Measurements from ENCODE around the gene ADCYAP1. TPM values are rescaled to one million over a fixed set of nuclear protein-coding genes. Genes with fewer than 3 reads are reported as not detected.

ADCYAP1 gene
- total RNA-seq, 2 experiments from 2014 or later = not detected

DNA sequence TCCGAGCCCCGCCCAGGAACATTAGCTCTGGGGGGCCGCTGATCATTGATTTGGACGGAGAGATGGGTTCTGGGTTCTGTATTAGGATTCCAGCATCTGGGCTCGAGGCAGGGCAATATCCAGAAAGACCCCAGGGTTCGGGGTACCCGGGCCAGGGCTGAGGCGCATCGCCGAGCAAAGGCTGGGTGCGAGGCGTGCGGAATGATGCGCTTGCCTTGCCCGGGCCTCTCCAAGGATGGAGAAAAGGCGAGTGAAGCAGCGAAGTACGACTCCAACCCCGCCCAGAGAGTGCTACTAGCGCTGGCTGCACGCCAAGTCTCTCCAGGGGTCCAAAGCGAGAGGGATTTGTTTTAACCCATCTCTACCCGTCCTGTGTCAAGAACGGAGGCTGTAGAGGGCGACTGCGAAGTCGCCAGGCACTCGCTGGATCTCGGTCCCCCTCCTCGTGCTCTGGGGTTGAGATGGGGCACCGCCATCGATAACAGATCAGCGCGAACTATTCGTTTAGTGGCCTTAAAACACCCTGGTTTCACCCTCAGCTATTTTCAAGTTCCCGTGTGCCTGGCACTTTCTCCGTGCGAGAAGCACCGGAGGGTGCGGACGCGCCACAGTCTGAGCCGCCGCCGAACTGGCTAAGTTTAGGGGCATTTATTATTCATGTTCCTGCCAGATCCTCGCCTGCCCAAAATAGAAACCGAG, 1.9 kb downstream of the ADCYAP1 start:
- Histone ChIP-seq H3K4me1 (ENCODE audit: insufficient read depth, low read length) (peaks cover 40% of the 10 kb centered on the region), H3K27ac (ENCODE audit: low read depth in 1 of 2, low read length in 2 of 2) (no peak overlapping the region), H3K27me3 (ENCODE audit: control insufficient read depth in 1 of 2, insufficient read depth in 2 of 2, low read length in 2 of 2) (peaks cover 70 to 94% of the 10 kb centered on the region in 2 experiments), H3K36me3 (ENCODE audit: insufficient read depth, low read length) (no peaks in the 10 kb centered on the region), H3K9me3 (ENCODE audit: control insufficient read depth in 1 of 2, insufficient read depth in 1 of 2, low read length in 2 of 2) (peaks cover 0 to 51% of the 10 kb centered on the region in 2 experiments), H3K4me3 (ENCODE audit: low read length) (peak overlapping the region; percentile 20)
- Mint-ChIP-seq H3K4me1 (ENCODE audit: low read depth) (peaks cover 17% of the 10 kb centered on the region), H3K27me3 (peaks cover 82% of the 10 kb centered on the region), H3K9me3 (peaks cover 3% of the 10 kb centered on the region), H3K36me3 (ENCODE audit: low read depth) (no peaks in the 10 kb centered on the region), H3K27ac (no peak overlapping the region), H3K4me3 (peak overlapping the region; percentile 56)
- ATAC-seq (ENCODE audit: poor library complexity) (no peak), DNase-seq (no peak)
- POLR2A ChIA-PET = no interaction called here
- intact Hi-C loops (cut with DNase I, micrococcal nuclease) = no loop called here
- CTCF ChIA-PET = no interaction called here
- no peak for TF ChIP-seq CTCF (IDR thresholded peaks at IDR 0.05)

- H3K36me3 ChIP-seq (ENCODE audit: insufficient read depth, low read length) = no peaks in the 10 kb centered on the region
- ChIA-PET CTCF (no interaction called here), POLR2A (no interaction called here)
- intact Hi-C loops (cut with DNase I, micrococcal nuclease) = no loop called here
- peaks cover 3% of the 10 kb centered on the region for H3K9me3 Mint-ChIP-seq
- no peak overlapping the region for H3K4me3 Mint-ChIP-seq
- H3K4me1 Mint-ChIP-seq (ENCODE audit: low read depth) = peaks cover 17% of the 10 kb centered on the region
- peaks cover 40% of the 10 kb centered on the region for H3K4me1 ChIP-seq (ENCODE audit: insufficient read depth, low read length)
- ATAC-seq (ENCODE audit: poor library complexity) = no peak
- TF ChIP-seq CTCF (IDR thresholded peaks at IDR 0.05) = no peak
- H3K27me3 Mint-ChIP-seq = peaks cover 82% of the 10 kb centered on the region
- H3K9me3 ChIP-seq (ENCODE audit: control insufficient read depth in 1 of 2, insufficient read depth in 1 of 2, low read length in 2 of 2) = peaks cover 0 to 51% of the 10 kb centered on the region in 2 experiments
- H3K4me3 ChIP-seq (ENCODE audit: low read length) = peak overlapping the region; percentile 43
- H3K27ac Mint-ChIP-seq = no peak overlapping the region
- H3K36me3 Mint-ChIP-seq (ENCODE audit: low read depth) = no peaks in the 10 kb centered on the region
- H3K27ac ChIP-seq (ENCODE audit: low read depth in 1 of 2, low read length in 2 of 2) = no peak overlapping the region
- peaks cover 68 to 91% of the 10 kb centered on the region in 2 experiments for H3K27me3 ChIP-seq (ENCODE audit: control insufficient read depth in 1 of 2, insufficient read depth in 2 of 2, low read length in 2 of 2)
- DNase-seq = peak in 3 of 14 experiments; percentile 2 to 13 (median 13)
Measured at GRCh38 chr18:907115-907884, 2.6 kb downstream of the ADCYAP1 start.

- intact Hi-C loops (cut with DNase I, micrococcal nuclease) = no loop called here
- TF ChIP-seq CTCF (IDR thresholded peaks at IDR 0.05) = no peak
- H3K4me1 Mint-ChIP-seq (ENCODE audit: low read depth) = peaks cover 17% of the 10 kb centered on the region
- peak overlapping the region; percentile 45 for H3K4me3 Mint-ChIP-seq
- CTCF ChIA-PET = no interaction called here
- H3K36me3 ChIP-seq (ENCODE audit: insufficient read depth, low read length) = no peaks in the 10 kb centered on the region
- no peaks in the 10 kb centered on the region for H3K36me3 Mint-ChIP-seq (ENCODE audit: low read depth)
- no peak overlapping the region for H3K27ac ChIP-seq (ENCODE audit: low read depth in 1 of 2, low read length in 2 of 2)
- peaks cover 40% of the 10 kb centered on the region for H3K4me1 ChIP-seq (ENCODE audit: insufficient read depth, low read length)
- no peak for DNase-seq
- ATAC-seq (ENCODE audit: poor library complexity) = no peak
- H3K27ac Mint-ChIP-seq = no peak overlapping the region
- POLR2A ChIA-PET = no interaction called here
- H3K9me3 Mint-ChIP-seq = peaks cover 3% of the 10 kb centered on the region
- H3K27me3 ChIP-seq (ENCODE audit: control insufficient read depth in 1 of 2, insufficient read depth in 2 of 2, low read length in 2 of 2) = peaks cover 62 to 91% of the 10 kb centered on the region in 2 experiments
- peak overlapping the region; percentile 43 for H3K4me3 ChIP-seq (ENCODE audit: low read length)
- peaks cover 82% of the 10 kb centered on the region for H3K27me3 Mint-ChIP-seq
- H3K9me3 ChIP-seq (ENCODE audit: control insufficient read depth in 1 of 2, insufficient read depth in 1 of 2, low read length in 2 of 2) = peaks cover 0 to 51% of the 10 kb centered on the region in 2 experiments
Measured at GRCh38 chr18:907885-908757, 3.5 kb downstream of the ADCYAP1 start.

Measured in CD4-positive, alpha-beta T cell (primary cell).